ENCODE results near the gene NCAPH2. TPM values are rescaled to one million over a fixed set of nuclear protein-coding genes. Genes with fewer than 3 reads are reported as not detected.

NCAPH2 gene
- total and polyA plus RNA-seq, 2 of the 8 experiments (the other 6 are each of a cell fraction or from before 2014, with no cell fraction given), result 62.2 to 81.6 TPM

- Histone ChIP-seq H3K14ac (ENCODE audit: insufficient read length) (no peak overlapping the region), H4K20me1 (replicated peaks in 1 of 2; ENCODE audit: control insufficient read depth in 1 of 2, insufficient read depth in 2 of 2, low read length in 2 of 2) (peaks cover 6 to 16% of the 10 kb centered on the region in 2 experiments), H3K23ac (ENCODE audit: insufficient read length) (no peak overlapping the region), H2AFZ (ENCODE audit: low read length) (no peak overlapping the region), H3K4ac (replicated peaks; ENCODE audit: insufficient read length, low read depth, low read length) (no peak overlapping the region), H2BK15ac (ENCODE audit: low read length) (no peak overlapping the region), H3K4me1 (replicated peaks in 1 of 4; ENCODE audit: control insufficient read depth in 3 of 4, insufficient read depth in 4 of 4, low read length in 3 of 4) (no peaks in the 10 kb centered on the region), H2BK5ac (ENCODE audit: low read depth, low read length) (no peak overlapping the region), H3K9ac (replicated peaks in 1 of 4; ENCODE audit: extremely low read depth in 1 of 4, low read depth in 3 of 4, low read length in 3 of 4) (no peak overlapping the region), H3K9me3 (ENCODE audit: insufficient read depth in 2 of 2, low read depth in 1 of 2, low read length in 1 of 2) (no peaks in the 10 kb centered on the region), H4K8ac (ENCODE audit: extremely low read depth, insufficient read depth, low read length) (no peak overlapping the region), H3K4me2 (ENCODE audit: insufficient read depth in 1 of 2, low read depth in 2 of 2, low read length in 2 of 2) (no peak overlapping the region), H3K23me2 (ENCODE audit: low read depth, low read length) (no peaks in the 10 kb centered on the region), H3K56ac (replicated peaks; ENCODE audit: insufficient read length, low read depth, low read length) (no peak overlapping the region), H2BK20ac (ENCODE audit: low read length) (no peak overlapping the region), H2BK120ac (replicated peaks; ENCODE audit: low read depth, low read length) (no peak overlapping the region), H3K18ac (ENCODE audit: extremely low read depth, low read length) (no peak overlapping the region), H2BK12ac (ENCODE audit: low read depth, low read length) (no peak overlapping the region), H3K27ac (ENCODE audit: low read depth, low read length) (no peak overlapping the region), H3K79me1 (ENCODE audit: low read depth, low read length) (peaks cover 8% of the 10 kb centered on the region; the same call in 1 of the 2 replicates), H3K79me2 (ENCODE audit: control insufficient read depth in 1 of 2, insufficient read depth in 2 of 2, low read length in 2 of 2) (peaks cover 10 to 17% of the 10 kb centered on the region in 2 experiments; a peak in 2 of 4 replicates), H3K27me3 (replicated peaks in 1 of 4; ENCODE audit: control insufficient read depth in 3 of 4, extremely low read depth in 1 of 4, insufficient read depth in 3 of 4, low read length in 3 of 4) (no peaks in the 10 kb centered on the region), H4K5ac (ENCODE audit: insufficient read length, low read depth, low read length) (no peak overlapping the region), H4K91ac (replicated peaks; ENCODE audit: insufficient read length, low read length) (no peak overlapping the region), H3K4me3 (ENCODE audit: extremely low read depth in 1 of 4, insufficient read depth in 2 of 4, low read depth in 3 of 4, low read length in 4 of 4) (no peak overlapping the region), H2AK5ac (ENCODE audit: low read depth, low read length) (no peak overlapping the region), H3K36me3 (ENCODE audit: control insufficient read depth in 2 of 4, insufficient read depth in 4 of 4, low read length in 3 of 4) (peaks cover 4 to 21% (median 17%) of the 10 kb centered on the region in 4 experiments; a peak in 7 of 8 replicates)
- POLR2A ChIA-PET (ENCODE audit: partially characterized antibody), result interaction anchor here (0.8 to 1.3 kb wide), 2 partner anchors 10 to 11 kb away, joined by 3 to 8 read pairs; partner anchors contain the start of genes LMF2 and NCAPH2
- FAIRE-seq (no peak), DNase-seq (ENCODE audit: low read depth in 1 of 2, low spot score in 2 of 2) (no peak)
- CTCF ChIA-PET (ENCODE audit: partially characterized antibody), result interaction anchor here (0.9 kb wide), 1 partner anchor 46 kb away, joined by 3 read pairs; no protein-coding TSS in a partner anchor
- WGBS, 2 experiments (ENCODE audit: extremely low coverage in 1 of 2, insufficient coverage in 1 of 2, insufficient read length in 1 of 2, insufficient replicate concordance in 2 of 2, low coverage in 1 of 2, low lambda C conversion rate in 2 of 2, missing lambda C conversion rate in 1 of 2), result 96% methylated on average over 7 of the region's 7 CpGs; no CpG with 5 or more reads in 1 of the 2 experiments
- TF ChIP-seq BRCA1 (IDR thresholded peaks at IDR 0.05; ENCODE audit: low read depth, low read length), result no peak
- TF ChIP-seq HDAC2 (IDR thresholded peaks at IDR 0.05; ENCODE audit: borderline replicate concordance in 1 of 2, low read depth in 2 of 2, low read length in 2 of 2), result no peak
- no peak for TF ChIP-seq SAP30 (IDR thresholded peaks at IDR 0.05; ENCODE audit: insufficient read depth, insufficient replicate concordance, low read length)
- no peak for TF ChIP-seq JUND (IDR thresholded peaks at IDR 0.05; ENCODE audit: low read length)
- no peak for TF ChIP-seq TBP (IDR thresholded peaks at IDR 0.05; ENCODE audit: low read depth, low read length)
- TF ChIP-seq MAFK (IDR thresholded peaks at IDR 0.05; ENCODE audit: low read depth, low read length), result no peak
- TF ChIP-seq TAF1 (IDR thresholded peaks at IDR 0.05; ENCODE audit: low read depth, low read length), result no peak
- TF ChIP-seq POU5F1 (IDR thresholded peaks at IDR 0.05; ENCODE audit: low read depth, low read length), result no peak
- TF ChIP-seq TCF12 (IDR thresholded peaks at IDR 0.05; ENCODE audit: low read depth, low read length), result no peak
- TF ChIP-seq GTF2F1 (IDR thresholded peaks at IDR 0.05; ENCODE audit: borderline replicate concordance, low read depth, low read length), result no peak
- TF ChIP-seq EGR1 (IDR thresholded peaks at IDR 0.05; ENCODE audit: borderline replicate concordance, low read depth, low read length), result no peak
- no peak for TF ChIP-seq PHF8 (conservative IDR thresholded peaks at IDR 0.05; ENCODE audit: low read depth, low read length)
- no peak for TF ChIP-seq BCL11A (IDR thresholded peaks at IDR 0.05; ENCODE audit: low read depth in 2 of 2, low read length in 2 of 2)
- TF ChIP-seq, protein P1, sequence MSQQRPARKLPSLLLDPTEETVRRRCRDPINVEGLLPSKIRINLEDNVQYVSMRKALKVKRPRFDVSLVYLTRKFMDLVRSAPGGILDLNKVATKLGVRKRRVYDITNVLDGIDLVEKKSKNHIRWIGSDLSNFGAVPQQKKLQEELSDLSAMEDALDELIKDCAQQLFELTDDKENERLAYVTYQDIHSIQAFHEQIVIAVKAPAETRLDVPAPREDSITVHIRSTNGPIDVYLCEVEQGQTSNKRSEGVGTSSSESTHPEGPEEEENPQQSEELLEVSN (IDR thresholded peaks at IDR 0.05), result no peak
Observed at GRCh38 chr22:50518606-50519005, 10.6 kb downstream of the NCAPH2 start.

Data from H1 (cell line).